HepG2 (cell line): Measurements from ENCODE around the gene GPR68. TPM values are rescaled to one million over a fixed set of nuclear protein-coding genes. Genes with fewer than 3 reads are reported as not detected.

Source experiments
- ATAC-seq: fragments of 200-7000 bp; cut with Tn5 transposase; 3 replicates; pipeline ENCODE4 v1.9.1; 2020; ENCODE audit warnings: mild to moderate bottlenecking, moderate library complexity
- BruUV-seq: library from RNA; stranded (reverse); fragments of 400-500 nt; replicated peaks from 2 replicates; lab custom pipeline; 2021; lab: Mats Ljungman, UMichigan
- CTCF ChIA-PET: fragments of 300-600 bp; formaldehyde crosslinking; extraction: SDS; loops from one replicate; lab custom pipeline; 2021; ENCODE audit warnings: low total read pairs, inconsistent platforms, low intra/inter-chr PET ratio; lab: Yijun Ruan, JAX
- POLR2A ChIA-PET: fragments of 350-600 bp; sonication (Branson Sonifier 250); formaldehyde crosslinking; loops from one replicate; lab custom pipeline; 2020; ENCODE audit warnings: antibody characterized with exemption, inconsistent platforms; lab: Yijun Ruan, JAX
- DNase-seq: peaks from one replicate; pipeline ENCODE4 v3.0.0-alpha.2; 2015; ENCODE audit warnings: low spot score
- FAIRE-seq: peaks from 3 replicates; lab custom pipeline; 2011; peaks lifted over from hg19 to GRCh38; lab: Jason Lieb, UNC
- H2AFZ ChIP-seq: one replicate; pipeline ENCODE4 v1.6.1; 2011; ENCODE audit warnings: low read length, inconsistent platforms
- H3K27ac ChIP-seq: fragments of 300-600 bp; 3 replicates; pipeline ENCODE4 v1.8.0; 2011; ENCODE audit warnings: mixed run types, mild to moderate bottlenecking, mixed read lengths, low read length, inconsistent platforms; ENCODE audit not compliant: insufficient read depth; ENCODE audit errors: extremely low read length
- H3K27me3 ChIP-seq, 2 experiments: fragments of 200-600 bp in 1 of 2; 2 replicates in 1 of 2; 3 replicates in 1 of 2; pipeline versions ENCODE4 v1.6.0 to v1.8.0; 2011; ENCODE audit warnings: low read length in 2 of 2, mild to moderate bottlenecking in 2 of 2, moderate library complexity in 2 of 2, inconsistent platforms in 1 of 2; ENCODE audit not compliant: insufficient read depth in 2 of 2, control insufficient read depth in 1 of 2
- H3K36me3 ChIP-seq, 2 experiments: fragments of 200-600 bp in 1 of 2; replicated peaks in 1 of 2; 2 replicates in 1 of 2; 3 replicates in 1 of 2; pipeline versions ENCODE4 v1.5.1 to v1.8.0; 2011; ENCODE audit warnings: low read length in 2 of 2, inconsistent platforms in 1 of 2; ENCODE audit not compliant: insufficient read depth in 2 of 2, control insufficient read depth in 1 of 2
- H3K4me1 ChIP-seq: 2 replicates; pipeline ENCODE4 v1.5.1; 2012; ENCODE audit warnings: low read length, inconsistent platforms; ENCODE audit not compliant: insufficient read depth
- H3K4me2 ChIP-seq: 2 replicates; pipeline ENCODE4 v1.6.0; 2011; ENCODE audit warnings: low read depth, low read length, inconsistent platforms
- H3K4me3 ChIP-seq, 3 experiments: fragments of 200-600 bp in 1 of 3; sonication (generic), shearing (Covaris generic) in 1 of 3; replicated peaks in 1 of 3; 2 replicates each; pipeline ENCODE4 v1.5.1; 2011 to 2016; ENCODE audit warnings: low read length in 3 of 3, inconsistent platforms in 2 of 3, low read depth in 2 of 3, mild to moderate bottlenecking in 2 of 3, control low read depth in 1 of 3, mixed read lengths in 1 of 3; ENCODE audit not compliant: insufficient read depth in 1 of 3
- H3K79me2 ChIP-seq: one replicate; pipeline ENCODE4 v1.6.1; 2011; ENCODE audit warnings: low read length, inconsistent platforms; ENCODE audit not compliant: insufficient read depth
- H3K9ac ChIP-seq: 2 replicates; pipeline ENCODE4 v1.6.0; 2011; ENCODE audit warnings: mild to moderate bottlenecking, low read depth, low read length, inconsistent platforms; ENCODE audit not compliant: insufficient read depth
- H3K9me3 ChIP-seq: 2 replicates; pipeline ENCODE4 v1.5.1; 2012; ENCODE audit warnings: mild to moderate bottlenecking, low read length
- H4K20me1 ChIP-seq: 2 replicates; pipeline ENCODE4 v1.6.0; 2011; ENCODE audit warnings: inconsistent platforms, mild to moderate bottlenecking, low read length, moderate library complexity; ENCODE audit not compliant: insufficient read depth
- CEBPB ChIP-seq: IDR thresholded peaks from 2 replicates; pipeline ENCODE4 v1.6.1; 2011; ENCODE audit warnings: low read depth, low read length, improper control_type of control experiment, borderline replicate concordance
- NR2C2 ChIP-seq: sonication (generic); formaldehyde crosslinking; IDR thresholded peaks from 2 replicates; pipeline ENCODE4 v1.4.0; 2020; ENCODE audit warnings: missing genetic modification reagents, mild to moderate bottlenecking, moderate library complexity, borderline replicate concordance
- SIX1 ChIP-seq: sonication (generic); formaldehyde crosslinking; IDR thresholded peaks from 2 replicates; pipeline ENCODE4 v1.4.0; 2020; ENCODE audit warnings: missing genetic modification reagents, borderline replicate concordance
- SMAD3 ChIP-seq: sonication (generic); formaldehyde crosslinking; IDR thresholded peaks from 2 replicates; pipeline ENCODE4 v1.4.0; 2020; ENCODE audit warnings: missing genetic modification reagents
- TCF7L2 ChIP-seq: IDR thresholded peaks from 2 replicates; pipeline ENCODE4 v1.6.1; 2011; ENCODE audit warnings: mild to moderate bottlenecking, low read depth, low read length, moderate library complexity
- ZKSCAN1 ChIP-seq: fragments of 150-350 bp; IDR thresholded peaks from 2 replicates; pipeline ENCODE4 v1.6.1; 2014; ENCODE audit warnings: low read length
- ZNF256 ChIP-seq: sonication (generic); formaldehyde crosslinking; conservative IDR thresholded peaks from 2 replicates; pipeline ENCODE4 v1.4.0; 2020; ENCODE audit warnings: missing genetic modification reagents
- ZNF414 ChIP-seq: sonication (generic); formaldehyde crosslinking; IDR thresholded peaks from 2 replicates; pipeline ENCODE4 v1.5.0; 2020; ENCODE audit warnings: missing genetic modification reagents
- ZNF619 ChIP-seq: sonication (generic); formaldehyde crosslinking; IDR thresholded peaks from 2 replicates; pipeline ENCODE4 v1.4.0; 2020; ENCODE audit warnings: mild to moderate bottlenecking, missing genetic modification reagents
- ZNF781 ChIP-seq: sonication (generic); formaldehyde crosslinking; IDR thresholded peaks from 2 replicates; pipeline ENCODE4 v1.5.1; 2020; ENCODE audit warnings: borderline replicate concordance, mild to moderate bottlenecking, missing genetic modification reagents; ENCODE audit errors: not compliant biosample characterization
- WGBS: methylation state at CpG from one replicate; pipeline ENCODE4 v1.1.6; 2017; ENCODE audit warnings: low lambda C conversion rate; 5-methylcytosine and 5-hydroxymethylcytosine counted together
- in situ Hi-C: cut with HindIII; loops from 2 replicates; pipeline ENCODE4 v1.10.0; 2017; ENCODE audit warnings: low pct_unique_long_range_greater_than_20kb; ENCODE audit not compliant: extremely low pct_ligation_motif_present
- intact Hi-C: fragments of 100-400 bp; cut with micrococcal nuclease; formaldehyde crosslinking; loops from one replicate; pipeline ENCODE4 v1.10.0; 2022; ENCODE audit not compliant: unreplicated experiment
- polyA plus RNA-seq, 8 experiments: library from polyadenylated mRNA; depleted of rRNA in 3 of 8; stranded (reverse) in 7 of 8; unstranded in 1 of 8; fragments of >200 nt; fragmentation: Illumina TruSeq in 4 of 8; extraction: Trizol in 4 of 8; gene quantifications; 2 replicates each; pipeline versions ENCODE4 v1.2.1 to v1.2.3, GENCODE V29; 2011 to 2016; ENCODE audit warnings: low read depth in 4 of 8, missing spikeins in 1 of 8, mixed read lengths in 1 of 8; ENCODE audit not compliant: insufficient read depth in 1 of 8
- total RNA-seq, 5 experiments: library from RNA; depleted of rRNA; stranded (reverse); fragments of >200 nt; fragmentation: Illumina TruSeq; extraction: Trizol; gene quantifications; 2 replicates each; pipeline ENCODE4 v1.2.3, GENCODE V29; 2016; ENCODE audit warnings: low read depth in 1 of 5
- TF ChIP-seq, protein P1 (sequence below): sonication (generic); formaldehyde crosslinking; IDR thresholded peaks from 2 replicates; pipeline ENCODE4 v1.4.0; 2020; ENCODE audit warnings: missing genetic modification reagents
- TF ChIP-seq, protein P2 (sequence below): sonication (generic); formaldehyde crosslinking; IDR thresholded peaks from 2 replicates; pipeline ENCODE4 v1.4.0; 2020; ENCODE audit warnings: missing genetic modification reagents
- TF ChIP-seq, protein P3 (sequence below): sonication (generic); formaldehyde crosslinking; conservative IDR thresholded peaks from 2 replicates; pipeline ENCODE4 v1.4.0; 2020; ENCODE audit warnings: missing genetic modification reagents
- TF ChIP-seq, protein P4 (sequence below): IDR thresholded peaks from 2 replicates; pipeline ENCODE4 v1.6.1; 2016; ENCODE audit warnings: control low read depth

Gene GPR68
- total and polyA plus RNA-seq, 2 of the 13 experiments (the other 11 are each of a cell fraction or from before 2014, with no cell fraction given): not detected

DNA sequence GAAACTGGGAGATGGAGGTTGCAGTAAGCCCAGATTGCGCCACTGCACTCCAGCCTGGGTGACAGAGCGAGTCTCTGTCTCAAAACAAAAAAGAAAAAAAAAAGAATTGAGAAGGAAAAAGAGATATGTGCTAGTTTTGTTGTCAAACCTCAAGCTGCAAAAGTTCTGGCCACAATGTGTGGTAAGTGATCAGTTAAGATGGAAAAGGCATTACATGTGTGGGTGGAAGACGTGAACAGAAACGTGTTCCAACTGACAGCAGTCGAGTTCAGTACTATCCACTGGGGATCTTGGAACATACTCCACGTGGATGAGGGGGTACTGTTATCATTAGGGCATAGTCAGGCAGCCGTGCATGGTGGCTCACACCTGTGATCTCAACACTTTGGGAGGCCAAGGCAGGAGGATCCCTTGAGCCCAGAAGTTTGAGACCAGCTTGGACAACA is 17.3 kb downstream of the GPR68 start:
- H3K9me3 ChIP-seq: no peaks in the 10 kb centered on the region
- ATAC-seq: no peak
- POLR2A ChIA-PET: no interaction called here
- H3K27me3 ChIP-seq: no peaks in the 10 kb centered on the region
- H3K36me3 ChIP-seq: no peaks in the 10 kb centered on the region
- H3K27ac ChIP-seq: no peak overlapping the region
- no peaks in the 10 kb centered on the region for H4K20me1 ChIP-seq
- no peak for DNase-seq
- H2AFZ ChIP-seq: no peak overlapping the region
- no peaks in the 10 kb centered on the region for H3K79me2 ChIP-seq
- no TSS peak for BruUV-seq
- no peaks in the 10 kb centered on the region for H3K4me1 ChIP-seq
- H3K9ac ChIP-seq: no peak overlapping the region
- H3K4me2 ChIP-seq: no peak overlapping the region
- intact Hi-C loops: no loop called here
- no peak for TF ChIP-seq SIX1
- no peak for TF ChIP-seq SMAD3 (CRISPR knock-in tag)
- no peak for TF ChIP-seq ZNF256 (CRISPR knock-in tag)
- TF ChIP-seq NR2C2 (CRISPR knock-in tag): no peak
- no peak for TF ChIP-seq ZNF781 (CRISPR knock-in tag)
- no peak for TF ChIP-seq TCF7L2
- TF ChIP-seq, protein P1, sequence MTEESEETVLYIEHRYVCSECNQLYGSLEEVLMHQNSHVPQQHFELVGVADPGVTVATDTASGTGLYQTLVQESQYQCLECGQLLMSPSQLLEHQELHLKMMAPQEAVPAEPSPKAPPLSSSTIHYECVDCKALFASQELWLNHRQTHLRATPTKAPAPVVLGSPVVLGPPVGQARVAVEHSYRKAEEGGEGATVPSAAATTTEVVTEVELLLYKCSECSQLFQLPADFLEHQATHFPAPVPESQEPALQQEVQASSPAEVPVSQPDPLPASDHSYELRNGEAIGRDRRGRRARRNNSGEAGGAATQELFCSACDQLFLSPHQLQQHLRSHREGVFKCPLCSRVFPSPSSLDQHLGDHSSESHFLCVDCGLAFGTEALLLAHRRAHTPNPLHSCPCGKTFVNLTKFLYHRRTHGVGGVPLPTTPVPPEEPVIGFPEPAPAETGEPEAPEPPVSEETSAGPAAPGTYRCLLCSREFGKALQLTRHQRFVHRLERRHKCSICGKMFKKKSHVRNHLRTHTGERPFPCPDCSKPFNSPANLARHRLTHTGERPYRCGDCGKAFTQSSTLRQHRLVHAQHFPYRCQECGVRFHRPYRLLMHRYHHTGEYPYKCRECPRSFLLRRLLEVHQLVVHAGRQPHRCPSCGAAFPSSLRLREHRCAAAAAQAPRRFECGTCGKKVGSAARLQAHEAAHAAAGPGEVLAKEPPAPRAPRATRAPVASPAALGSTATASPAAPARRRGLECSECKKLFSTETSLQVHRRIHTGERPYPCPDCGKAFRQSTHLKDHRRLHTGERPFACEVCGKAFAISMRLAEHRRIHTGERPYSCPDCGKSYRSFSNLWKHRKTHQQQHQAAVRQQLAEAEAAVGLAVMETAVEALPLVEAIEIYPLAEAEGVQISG (CRISPR knock-in tag): no peak
- TF ChIP-seq, protein P2, sequence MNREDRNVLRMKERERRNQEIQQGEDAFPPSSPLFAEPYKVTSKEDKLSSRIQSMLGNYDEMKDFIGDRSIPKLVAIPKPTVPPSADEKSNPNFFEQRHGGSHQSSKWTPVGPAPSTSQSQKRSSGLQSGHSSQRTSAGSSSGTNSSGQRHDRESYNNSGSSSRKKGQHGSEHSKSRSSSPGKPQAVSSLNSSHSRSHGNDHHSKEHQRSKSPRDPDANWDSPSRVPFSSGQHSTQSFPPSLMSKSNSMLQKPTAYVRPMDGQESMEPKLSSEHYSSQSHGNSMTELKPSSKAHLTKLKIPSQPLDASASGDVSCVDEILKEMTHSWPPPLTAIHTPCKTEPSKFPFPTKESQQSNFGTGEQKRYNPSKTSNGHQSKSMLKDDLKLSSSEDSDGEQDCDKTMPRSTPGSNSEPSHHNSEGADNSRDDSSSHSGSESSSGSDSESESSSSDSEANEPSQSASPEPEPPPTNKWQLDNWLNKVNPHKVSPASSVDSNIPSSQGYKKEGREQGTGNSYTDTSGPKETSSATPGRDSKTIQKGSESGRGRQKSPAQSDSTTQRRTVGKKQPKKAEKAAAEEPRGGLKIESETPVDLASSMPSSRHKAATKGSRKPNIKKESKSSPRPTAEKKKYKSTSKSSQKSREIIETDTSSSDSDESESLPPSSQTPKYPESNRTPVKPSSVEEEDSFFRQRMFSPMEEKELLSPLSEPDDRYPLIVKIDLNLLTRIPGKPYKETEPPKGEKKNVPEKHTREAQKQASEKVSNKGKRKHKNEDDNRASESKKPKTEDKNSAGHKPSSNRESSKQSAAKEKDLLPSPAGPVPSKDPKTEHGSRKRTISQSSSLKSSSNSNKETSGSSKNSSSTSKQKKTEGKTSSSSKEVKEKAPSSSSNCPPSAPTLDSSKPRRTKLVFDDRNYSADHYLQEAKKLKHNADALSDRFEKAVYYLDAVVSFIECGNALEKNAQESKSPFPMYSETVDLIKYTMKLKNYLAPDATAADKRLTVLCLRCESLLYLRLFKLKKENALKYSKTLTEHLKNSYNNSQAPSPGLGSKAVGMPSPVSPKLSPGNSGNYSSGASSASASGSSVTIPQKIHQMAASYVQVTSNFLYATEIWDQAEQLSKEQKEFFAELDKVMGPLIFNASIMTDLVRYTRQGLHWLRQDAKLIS (CRISPR knock-in tag): no peak
- TF ChIP-seq, protein P3, sequence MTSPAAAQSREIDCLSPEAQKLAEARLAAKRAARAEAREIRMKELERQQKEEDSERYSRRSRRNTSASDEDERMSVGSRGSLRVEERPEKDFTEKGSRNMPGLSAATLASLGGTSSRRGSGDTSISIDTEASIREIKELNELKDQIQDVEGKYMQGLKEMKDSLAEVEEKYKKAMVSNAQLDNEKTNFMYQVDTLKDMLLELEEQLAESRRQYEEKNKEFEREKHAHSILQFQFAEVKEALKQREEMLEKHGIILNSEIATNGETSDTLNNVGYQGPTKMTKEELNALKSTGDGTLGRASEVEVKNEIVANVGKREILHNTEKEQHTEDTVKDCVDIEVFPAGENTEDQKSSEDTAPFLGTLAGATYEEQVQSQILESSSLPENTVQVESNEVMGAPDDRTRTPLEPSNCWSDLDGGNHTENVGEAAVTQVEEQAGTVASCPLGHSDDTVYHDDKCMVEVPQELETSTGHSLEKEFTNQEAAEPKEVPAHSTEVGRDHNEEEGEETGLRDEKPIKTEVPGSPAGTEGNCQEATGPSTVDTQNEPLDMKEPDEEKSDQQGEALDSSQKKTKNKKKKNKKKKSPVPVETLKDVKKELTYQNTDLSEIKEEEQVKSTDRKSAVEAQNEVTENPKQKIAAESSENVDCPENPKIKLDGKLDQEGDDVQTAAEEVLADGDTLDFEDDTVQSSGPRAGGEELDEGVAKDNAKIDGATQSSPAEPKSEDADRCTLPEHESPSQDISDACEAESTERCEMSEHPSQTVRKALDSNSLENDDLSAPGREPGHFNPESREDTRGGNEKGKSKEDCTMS (CRISPR knock-in tag): no peak
- TF ChIP-seq ZKSCAN1: no peak
- TF ChIP-seq, protein P4, sequence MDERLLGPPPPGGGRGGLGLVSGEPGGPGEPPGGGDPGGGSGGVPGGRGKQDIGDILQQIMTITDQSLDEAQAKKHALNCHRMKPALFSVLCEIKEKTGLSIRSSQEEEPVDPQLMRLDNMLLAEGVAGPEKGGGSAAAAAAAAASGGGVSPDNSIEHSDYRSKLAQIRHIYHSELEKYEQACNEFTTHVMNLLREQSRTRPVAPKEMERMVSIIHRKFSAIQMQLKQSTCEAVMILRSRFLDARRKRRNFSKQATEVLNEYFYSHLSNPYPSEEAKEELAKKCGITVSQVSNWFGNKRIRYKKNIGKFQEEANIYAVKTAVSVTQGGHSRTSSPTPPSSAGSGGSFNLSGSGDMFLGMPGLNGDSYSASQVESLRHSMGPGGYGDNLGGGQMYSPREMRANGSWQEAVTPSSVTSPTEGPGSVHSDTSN (CRISPR knock-in tag): no peak
- no peak for TF ChIP-seq ZNF619 (CRISPR knock-in tag)
- TF ChIP-seq ZNF414: no peak
- no peak for TF ChIP-seq CEBPB
- no peak overlapping the region for H3K4me3 ChIP-seq
- FAIRE-seq: no peak
- in situ Hi-C loops: no loop called here
- CTCF ChIA-PET: no interaction called here
- WGBS: 84% methylated on average over 7 of the region's 7 CpGs
